CD4-positive, alpha-beta T cell (primary cell): ENCODE results near the gene FUZ. TPM values are rescaled to one million over a fixed set of nuclear protein-coding genes. Genes with fewer than 3 reads are reported as not detected.

Experiments used
- ATAC-seq: fragments of 200-7000 bp; cut with Tn5 transposase; one replicate; pipeline ENCODE4 v1.10.0; 2022; ENCODE audit warnings: mild to moderate bottlenecking; ENCODE audit not compliant: poor library complexity
- CTCF ChIA-PET: fragments of 350-600 bp; sonication (Branson Sonifier 250); formaldehyde crosslinking; loops from one replicate; lab custom pipeline; 2021; ENCODE audit warnings: antibody characterized with exemption, inconsistent platforms; lab: Charles Lee
- POLR2A ChIA-PET: fragments of 350-600 bp; sonication (Branson Sonifier 250); formaldehyde crosslinking; loops from one replicate; lab custom pipeline; 2021; ENCODE audit warnings: antibody characterized with exemption, inconsistent platforms; lab: Charles Lee
- DNase-seq, 14 experiments: peaks; one replicate each; pipeline ENCODE4 v3.0.0-alpha.2; 2013 to 2020; ENCODE audit warnings: mixed read lengths in 2 of 14
- H3K27ac ChIP-seq, 2 donors: one replicate each; pipeline versions ENCODE4 v1.5.1 to v1.7.0; 2013; ENCODE audit warnings: low read length in 2 of 2, low read depth in 1 of 2, mild to moderate bottlenecking in 1 of 2
- H3K27me3 ChIP-seq, 2 experiments: 1 replicate in 1 of 2; 2 replicates in 1 of 2; pipeline versions ENCODE4 v1.6.1 to v1.7.0; 2013; ENCODE audit warnings: low read length in 2 of 2, control low read depth in 1 of 2, mild to moderate bottlenecking in 1 of 2, moderate library complexity in 1 of 2; ENCODE audit not compliant: insufficient read depth in 2 of 2, control insufficient read depth in 1 of 2
- H3K36me3 ChIP-seq: one replicate; pipeline ENCODE4 v1.6.1; 2013; ENCODE audit warnings: low read length, control low read depth; ENCODE audit not compliant: insufficient read depth
- H3K4me1 ChIP-seq: one replicate; pipeline ENCODE4 v1.6.1; 2013; ENCODE audit warnings: low read length, control low read depth; ENCODE audit not compliant: insufficient read depth
- H3K4me3 ChIP-seq: one replicate; pipeline ENCODE4 v1.5.1; 2013; ENCODE audit warnings: mild to moderate bottlenecking, low read length, moderate library complexity
- H3K9me3 ChIP-seq, 2 experiments: 1 replicate in 1 of 2; 2 replicates in 1 of 2; pipeline versions ENCODE4 v1.6.1 to v1.7.0; 2013; ENCODE audit warnings: low read length in 2 of 2, mild to moderate bottlenecking in 2 of 2, control low read depth in 1 of 2, moderate library complexity in 1 of 2; ENCODE audit not compliant: control insufficient read depth in 1 of 2, insufficient read depth in 1 of 2
- H3K27ac Mint-ChIP-seq: one replicate; pipeline ENCODE4 v1.8.0; 2020; ENCODE audit warnings: mixed read lengths
- H3K27me3 Mint-ChIP-seq: one replicate; pipeline ENCODE4 v1.8.0; 2021; ENCODE audit warnings: mixed read lengths
- H3K36me3 Mint-ChIP-seq: one replicate; pipeline ENCODE4 v1.8.0; 2021; ENCODE audit warnings: low read depth, mixed read lengths
- H3K4me1 Mint-ChIP-seq: one replicate; pipeline ENCODE4 v1.8.0; 2021; ENCODE audit warnings: low read depth, mixed read lengths
- H3K4me3 Mint-ChIP-seq: one replicate; pipeline ENCODE4 v1.8.0; 2020; ENCODE audit warnings: mild to moderate bottlenecking, mixed read lengths
- H3K9me3 Mint-ChIP-seq: one replicate; pipeline ENCODE4 v1.8.0; 2020; ENCODE audit warnings: mixed read lengths
- CTCF ChIP-seq: fragments of 200-600 bp; IDR thresholded peaks from one replicate; pipeline ENCODE4 v1.8.0; 2022; ENCODE audit warnings: antibody characterized with exemption, mild to moderate bottlenecking
- intact Hi-C, 2 experiments: fragments of 100-400 bp; cut with DNase I in 1 of 2; cut with micrococcal nuclease in 1 of 2; formaldehyde crosslinking; loops; one replicate each; pipeline versions ENCODE4 v1.15.1 to v1.9.0; 2023 to 2025; cut with DNase I, micrococcal nuclease
- total RNA-seq, 174 experiments: library from RNA in 2 of 174; stranded (reverse) in 2 of 174; gene quantifications; one replicate each; pipeline ENCODE4 v1.2.3 and lab custom pipeline; 2021 to 2026

FUZ gene
- total RNA-seq, 2 experiments from 2014 or later, result 14.9 to 15.2 TPM

GRCh38 chr19:49805822-49806619 is 7.1 kb downstream of the FUZ start:
- no peak overlapping the region for H3K27ac ChIP-seq
- no peak overlapping the region for H3K27ac Mint-ChIP-seq

GRCh38 chr19:49803529-49803856 is 9.6 kb downstream of the FUZ start:
- DNase-seq (no peak), ATAC-seq (no peak)
- H3K4me3 Mint-ChIP-seq, result no peak overlapping the region
- Histone ChIP-seq H3K27me3 (no peaks in the 10 kb centered on the region), H3K27ac (no peak overlapping the region), H3K9me3 (no peaks in the 10 kb centered on the region), H3K4me3 (no peak overlapping the region), H3K4me1 (peaks cover 4% of the 10 kb centered on the region), H3K36me3 (peaks cover 50% of the 10 kb centered on the region)
- peaks cover 52% of the 10 kb centered on the region for H3K36me3 Mint-ChIP-seq
- ChIA-PET POLR2A (no interaction called here), CTCF (no interaction called here)
- peaks cover 6% of the 10 kb centered on the region for H3K4me1 Mint-ChIP-seq
- TF ChIP-seq CTCF, result no peak
- intact Hi-C loops, result no loop called here
- H3K27ac Mint-ChIP-seq, result no peak overlapping the region
- no peaks in the 10 kb centered on the region for H3K9me3 Mint-ChIP-seq
- no peaks in the 10 kb centered on the region for H3K27me3 Mint-ChIP-seq

More at GRCh38 chr19:49805822-49806619, 7.1 kb downstream of the FUZ start:
- no peaks in the 10 kb centered on the region for H3K27me3 Mint-ChIP-seq
- Histone ChIP-seq H3K27me3 (no peaks in the 10 kb centered on the region), H3K9me3 (no peaks in the 10 kb centered on the region), H3K4me1 (peaks cover 22% of the 10 kb centered on the region), H3K4me3 (no peak overlapping the region), H3K36me3 (peaks cover 28% of the 10 kb centered on the region)
- ATAC-seq (no peak), DNase-seq (no peak)
- no peak for TF ChIP-seq CTCF
- intact Hi-C loops, result loop anchor here in 1 of 2 experiments (5.0 kb wide), 1 partner anchor 89 kb away; no protein-coding TSS in a partner anchor
- POLR2A ChIA-PET, result no interaction called here
- CTCF ChIA-PET, result no interaction called here
- H3K4me1 Mint-ChIP-seq, result peaks cover 19% of the 10 kb centered on the region
- peaks cover 31% of the 10 kb centered on the region for H3K36me3 Mint-ChIP-seq
- H3K4me3 Mint-ChIP-seq, result no peak overlapping the region
- no peaks in the 10 kb centered on the region for H3K9me3 Mint-ChIP-seq

GRCh38 chr19:49802836-49803528 is 10.1 kb downstream of the FUZ start:
- Mint-ChIP-seq H3K27me3 (no peaks in the 10 kb centered on the region), H3K9me3 (no peaks in the 10 kb centered on the region), H3K27ac (no peak overlapping the region), H3K4me1 (peaks cover 3% of the 10 kb centered on the region), H3K4me3 (no peak overlapping the region), H3K36me3 (peaks cover 57% of the 10 kb centered on the region)
- TF ChIP-seq CTCF, result no peak
- Histone ChIP-seq H3K4me1 (no peaks in the 10 kb centered on the region), H3K27me3 (no peaks in the 10 kb centered on the region), H3K4me3 (no peak overlapping the region), H3K9me3 (no peaks in the 10 kb centered on the region), H3K36me3 (peaks cover 53% of the 10 kb centered on the region), H3K27ac (no peak overlapping the region)
- ChIA-PET CTCF (no interaction called here), POLR2A (no interaction called here)
- ATAC-seq (no peak), DNase-seq (no peak)
- intact Hi-C loops, result no loop called here
